Gastroesophageal sphincter (tissue), 3 donors: ENCODE results near the gene FGF18.

Experiments used
- EP300 ChIP-seq: sonication (generic); formaldehyde crosslinking; IDR thresholded peaks from one replicate; pipeline ENCODE4 v1.6.1; 2017; ENCODE audit warnings: antibody characterized with exemption, mild to moderate bottlenecking
- TF ChIP-seq, protein P1 (sequence below), 4 experiments: fragments of 200-600 bp in 2 of 4; fragments of 450-650 bp in 2 of 4; sonication (generic) in 1 of 4; IDR thresholded peaks; one replicate each; pipeline ENCODE4 v1.5.1; 2017 to 2019; ENCODE audit warnings: antibody characterized with exemption in 4 of 4, mild to moderate bottlenecking in 2 of 4, moderate library complexity in 2 of 4

- no peak for TF ChIP-seq EP300
- TF ChIP-seq, protein P1, sequence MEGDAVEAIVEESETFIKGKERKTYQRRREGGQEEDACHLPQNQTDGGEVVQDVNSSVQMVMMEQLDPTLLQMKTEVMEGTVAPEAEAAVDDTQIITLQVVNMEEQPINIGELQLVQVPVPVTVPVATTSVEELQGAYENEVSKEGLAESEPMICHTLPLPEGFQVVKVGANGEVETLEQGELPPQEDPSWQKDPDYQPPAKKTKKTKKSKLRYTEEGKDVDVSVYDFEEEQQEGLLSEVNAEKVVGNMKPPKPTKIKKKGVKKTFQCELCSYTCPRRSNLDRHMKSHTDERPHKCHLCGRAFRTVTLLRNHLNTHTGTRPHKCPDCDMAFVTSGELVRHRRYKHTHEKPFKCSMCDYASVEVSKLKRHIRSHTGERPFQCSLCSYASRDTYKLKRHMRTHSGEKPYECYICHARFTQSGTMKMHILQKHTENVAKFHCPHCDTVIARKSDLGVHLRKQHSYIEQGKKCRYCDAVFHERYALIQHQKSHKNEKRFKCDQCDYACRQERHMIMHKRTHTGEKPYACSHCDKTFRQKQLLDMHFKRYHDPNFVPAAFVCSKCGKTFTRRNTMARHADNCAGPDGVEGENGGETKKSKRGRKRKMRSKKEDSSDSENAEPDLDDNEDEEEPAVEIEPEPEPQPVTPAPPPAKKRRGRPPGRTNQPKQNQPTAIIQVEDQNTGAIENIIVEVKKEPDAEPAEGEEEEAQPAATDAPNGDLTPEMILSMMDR (IDR thresholded peaks at IDR 0.05), result no peak
Measured at GRCh38 chr5:171420431-171421241, 1.2 kb downstream of the FGF18 start.
